ENCODE measurements around the gene CCDC102A.

Gene CCDC102A

DNA sequence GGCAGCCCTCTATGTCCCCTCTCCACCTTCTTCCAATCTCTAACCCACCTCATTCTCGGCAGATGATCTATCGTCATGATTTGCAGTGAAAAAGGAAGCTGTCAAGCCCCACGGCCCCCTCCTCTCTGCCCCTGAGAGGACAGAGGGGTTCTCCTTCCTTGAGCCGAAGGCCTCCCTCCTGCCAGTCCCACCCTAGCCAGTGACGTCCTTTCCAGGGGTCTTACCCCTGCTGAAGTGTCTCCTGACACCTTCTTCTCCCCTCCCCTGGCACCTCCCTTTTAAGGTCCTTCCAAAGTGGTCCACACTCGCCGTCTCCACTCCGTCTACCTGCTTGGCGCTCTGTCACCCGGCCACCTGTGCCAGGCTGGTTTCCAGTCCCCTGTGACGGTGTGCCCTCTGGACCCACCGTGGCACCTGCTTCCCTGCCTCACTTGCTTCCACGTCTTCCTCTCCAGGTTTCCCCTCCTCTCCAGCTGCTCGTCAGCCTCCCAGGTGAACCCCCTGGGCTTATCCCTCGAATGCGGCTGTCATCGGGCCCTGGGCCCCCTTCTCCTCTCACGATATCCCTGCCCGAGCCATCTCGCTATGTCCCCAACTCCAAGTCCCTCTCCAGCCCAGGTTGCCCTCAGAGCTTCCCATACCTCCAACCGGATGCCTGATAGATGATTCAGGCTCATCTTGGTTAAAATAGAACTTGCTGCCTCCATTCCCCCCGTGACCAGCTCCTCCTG lies 5.7 kb downstream of the CCDC102A start:
- TF ChIP-seq, protein P1, sequence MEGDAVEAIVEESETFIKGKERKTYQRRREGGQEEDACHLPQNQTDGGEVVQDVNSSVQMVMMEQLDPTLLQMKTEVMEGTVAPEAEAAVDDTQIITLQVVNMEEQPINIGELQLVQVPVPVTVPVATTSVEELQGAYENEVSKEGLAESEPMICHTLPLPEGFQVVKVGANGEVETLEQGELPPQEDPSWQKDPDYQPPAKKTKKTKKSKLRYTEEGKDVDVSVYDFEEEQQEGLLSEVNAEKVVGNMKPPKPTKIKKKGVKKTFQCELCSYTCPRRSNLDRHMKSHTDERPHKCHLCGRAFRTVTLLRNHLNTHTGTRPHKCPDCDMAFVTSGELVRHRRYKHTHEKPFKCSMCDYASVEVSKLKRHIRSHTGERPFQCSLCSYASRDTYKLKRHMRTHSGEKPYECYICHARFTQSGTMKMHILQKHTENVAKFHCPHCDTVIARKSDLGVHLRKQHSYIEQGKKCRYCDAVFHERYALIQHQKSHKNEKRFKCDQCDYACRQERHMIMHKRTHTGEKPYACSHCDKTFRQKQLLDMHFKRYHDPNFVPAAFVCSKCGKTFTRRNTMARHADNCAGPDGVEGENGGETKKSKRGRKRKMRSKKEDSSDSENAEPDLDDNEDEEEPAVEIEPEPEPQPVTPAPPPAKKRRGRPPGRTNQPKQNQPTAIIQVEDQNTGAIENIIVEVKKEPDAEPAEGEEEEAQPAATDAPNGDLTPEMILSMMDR (conservative IDR thresholded peaks at IDR 0.05) = no peak
- no peak for TF ChIP-seq ZFX (IDR thresholded peaks at IDR 0.05)

DNA sequence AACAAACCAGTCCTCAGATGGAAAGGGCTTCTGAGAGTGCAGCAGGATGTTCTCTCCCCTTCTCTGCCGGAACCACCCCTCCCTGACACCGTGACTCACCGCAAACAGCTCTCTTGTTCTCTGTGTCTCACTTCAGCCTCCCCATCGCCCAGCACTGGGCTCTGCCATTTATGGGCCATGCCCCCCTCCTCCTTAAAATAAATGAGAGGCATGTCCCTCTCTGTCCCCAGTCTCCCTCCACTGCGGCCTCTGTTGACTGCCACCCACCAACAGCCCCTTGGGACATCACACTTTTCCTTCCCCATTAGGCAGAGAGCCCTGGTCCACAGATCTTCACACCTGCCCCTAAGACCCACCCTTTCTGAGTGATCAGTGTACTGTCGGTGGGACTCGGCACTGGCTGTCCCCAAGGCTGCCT lies 6.3 kb downstream of the CCDC102A start:
- no peak for TF ChIP-seq ZFX (IDR thresholded peaks at IDR 0.05)
- TF ChIP-seq, protein P1 (conservative IDR thresholded peaks at IDR 0.05) = no peak
- no peak overlapping the region for H3K27ac ChIP-seq

More for the DNA sequence above, 5.7 kb downstream of the CCDC102A start:
- H3K27ac ChIP-seq = no peak overlapping the region

DNA sequence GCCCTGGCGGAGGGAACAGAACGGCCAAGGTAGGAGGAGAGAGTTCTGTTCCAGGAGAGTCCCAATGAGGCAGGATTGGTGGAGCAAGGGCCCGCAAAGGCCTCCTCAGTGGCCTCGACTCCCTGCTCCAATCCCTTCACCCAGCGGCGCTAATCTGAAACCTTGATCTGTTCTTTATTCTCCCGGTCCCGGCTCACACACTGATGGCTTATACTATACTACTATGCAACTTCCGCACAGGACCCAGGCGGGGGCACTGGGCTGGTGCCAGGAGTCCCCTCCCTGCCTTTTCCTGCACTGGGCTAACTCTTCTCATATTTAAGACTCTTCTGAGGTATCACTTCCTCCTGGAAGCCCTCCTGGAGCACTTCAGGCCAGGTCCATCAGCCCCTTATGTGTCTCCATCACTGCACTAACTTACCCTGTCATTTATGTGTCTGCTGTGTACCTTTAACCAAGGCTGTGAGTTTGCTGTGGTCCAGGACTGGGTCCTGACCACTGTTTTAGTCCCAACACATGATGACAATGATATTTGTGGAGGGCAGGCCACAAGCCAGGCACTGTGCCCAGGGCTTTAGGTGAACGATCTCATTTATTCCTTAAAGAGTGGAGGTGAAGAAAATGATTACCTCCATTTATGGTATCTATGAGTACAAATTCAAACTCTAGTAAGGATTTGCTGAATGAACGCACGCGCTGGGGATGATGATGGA lies 6.8 kb downstream of the CCDC102A start:
- H3K27ac ChIP-seq = no peak overlapping the region
- no peak for TF ChIP-seq ZFX (IDR thresholded peaks at IDR 0.05)
- TF ChIP-seq, protein P1 (conservative IDR thresholded peaks at IDR 0.05) = no peak

DNA sequence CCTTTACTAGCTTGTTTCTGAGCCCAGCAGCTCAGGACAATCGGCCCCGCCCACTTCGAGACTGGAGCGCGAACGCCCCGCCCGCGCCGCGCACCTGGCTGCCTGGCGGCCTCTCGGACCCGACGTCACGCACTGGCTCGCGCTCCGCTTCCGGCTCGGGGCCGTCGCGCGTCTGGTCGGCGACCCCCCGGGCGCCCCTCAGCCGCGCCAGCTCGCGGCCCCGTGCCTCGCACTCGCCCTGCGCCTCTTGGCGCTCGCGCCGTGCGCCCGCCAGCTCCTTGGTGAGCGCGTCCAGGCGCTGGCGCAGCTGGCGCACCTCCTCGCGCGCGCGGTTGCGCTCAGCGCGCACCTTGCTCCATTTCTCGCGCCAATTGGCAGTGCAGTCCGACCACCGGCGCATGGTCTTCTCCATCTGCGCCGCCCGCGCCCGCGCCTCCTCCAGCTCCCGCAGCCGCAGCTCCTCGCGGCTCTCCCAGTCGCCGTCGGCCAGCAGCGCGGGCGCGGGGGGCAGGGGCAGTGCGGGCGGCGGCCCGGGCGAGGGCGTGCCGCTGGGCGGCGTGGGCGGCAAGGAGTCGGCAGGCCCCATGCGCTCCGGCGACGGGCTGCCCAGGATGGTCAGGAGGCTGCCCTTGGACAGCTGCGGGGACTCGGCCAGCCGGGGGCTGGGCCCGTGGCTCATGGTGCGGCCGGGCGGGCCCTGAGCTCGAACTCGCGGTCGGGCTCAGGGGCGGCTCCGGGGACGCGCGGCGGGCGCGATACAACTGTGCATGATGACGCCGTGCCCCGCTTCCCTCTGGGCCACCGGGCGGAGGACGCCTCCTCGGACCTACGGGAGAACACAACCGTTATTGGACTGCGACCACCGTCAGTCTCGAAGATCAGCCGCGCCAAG lies 7.6 kb downstream of the CCDC102A start:
- TF ChIP-seq ZFX (IDR thresholded peaks at IDR 0.05) = no peak
- TF ChIP-seq, protein P1 (conservative IDR thresholded peaks at IDR 0.05) = no peak
- no peak overlapping the region for H3K27ac ChIP-seq

DNA sequence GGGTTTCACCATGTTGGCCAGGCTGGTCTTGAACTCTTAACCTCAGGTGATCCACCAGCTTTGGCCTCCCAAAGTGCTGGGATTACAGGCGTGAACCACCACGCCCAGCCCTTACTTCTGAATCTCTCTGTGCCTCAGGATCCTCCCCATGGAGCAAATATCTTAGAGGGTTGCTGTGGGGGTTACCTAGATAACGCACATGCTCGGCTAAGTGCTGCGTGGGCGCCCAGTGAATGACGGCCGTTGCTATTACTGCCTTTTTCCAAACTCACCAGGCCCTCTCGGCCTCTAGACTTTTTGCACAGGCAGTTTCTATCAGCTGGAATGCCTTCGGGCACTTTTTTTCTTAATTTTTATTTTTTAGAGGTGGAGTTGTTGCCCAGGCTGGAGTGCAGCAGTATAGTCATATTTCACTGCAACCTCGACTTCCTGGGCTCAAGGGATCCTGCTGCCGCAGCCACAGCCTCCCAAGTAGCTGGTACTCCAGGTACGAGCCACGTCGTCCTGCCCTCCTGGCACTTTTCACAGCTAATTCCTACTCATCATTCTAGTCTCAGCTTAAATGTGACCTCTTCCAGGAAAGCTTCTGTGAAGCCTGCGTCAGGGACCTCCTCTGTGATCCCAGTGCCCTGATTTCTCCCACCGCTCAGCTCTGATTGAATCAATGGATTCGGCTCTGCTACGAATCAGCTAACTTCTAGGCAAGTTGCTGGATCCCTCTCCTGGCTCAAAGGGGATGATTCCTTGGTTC lies 8.6 kb downstream of the CCDC102A start:
- TF ChIP-seq, protein P1 (conservative IDR thresholded peaks at IDR 0.05) = no peak
- TF ChIP-seq ZFX (IDR thresholded peaks at IDR 0.05) = no peak
- H3K27ac ChIP-seq = no peak overlapping the region

DNA sequence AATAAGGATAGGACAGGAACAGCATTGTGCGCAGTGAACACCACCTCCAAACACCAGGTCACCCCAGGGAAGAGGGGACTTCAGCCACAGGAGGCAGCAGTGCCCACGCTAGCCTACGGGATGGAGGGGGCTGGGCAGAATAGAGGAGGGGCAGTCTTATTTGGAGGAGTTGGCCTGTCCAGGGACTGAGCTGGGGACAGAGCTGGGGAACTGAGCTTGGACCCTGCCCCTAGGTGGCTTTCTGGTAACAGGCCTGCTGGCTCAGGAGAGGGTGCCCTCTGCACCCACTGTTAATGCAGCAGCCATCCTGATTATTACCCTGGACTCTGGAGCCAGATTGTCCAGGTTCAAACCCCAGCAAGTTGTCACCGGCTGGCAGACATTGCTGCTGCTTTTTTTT lies 9.3 kb downstream of the CCDC102A start:
- H3K27ac ChIP-seq = no peak overlapping the region
- TF ChIP-seq, protein P1 (conservative IDR thresholded peaks at IDR 0.05) = no peak
- TF ChIP-seq ZFX (IDR thresholded peaks at IDR 0.05) = no peak

Measured in C4-2B (cell line).